SK-N-SH (cell line): Measurements from ENCODE around the gene NUMA1. TPM values are rescaled to one million over a fixed set of nuclear protein-coding genes. Genes with fewer than 3 reads are reported as not detected.

ENCODE experiments used
- CTCF ChIA-PET: fragments of 300-600, 350-600 bp; formaldehyde crosslinking; extraction: SDS; loops from one replicate; lab custom pipeline; 2021; lab: Yijun Ruan, JAX
- POLR2A ChIA-PET: fragments of 350-600 bp; sonication (Branson Sonifier 250); formaldehyde crosslinking; extraction: SDS; loops from one replicate; lab custom pipeline; 2020; ENCODE audit warnings: antibody characterized with exemption, inconsistent platforms; lab: Yijun Ruan, JAX
- DNase-seq: peaks from one replicate; pipeline ENCODE4 v3.0.0; 2012
- H2AFZ ChIP-seq: fragments of 200-600 bp; sonication (generic); 2 replicates; pipeline ENCODE4 v1.8.1; 2016; ENCODE audit warnings: antibody characterized with exemption, mild to moderate bottlenecking, low read depth
- H3F3A ChIP-seq: fragments of 200-600 bp; sonication (generic); replicated peaks from 2 replicates; pipeline ENCODE3; 2016; ENCODE audit warnings: antibody characterized with exemption, mild to moderate bottlenecking; ENCODE audit not compliant: insufficient read depth
- H3K27ac ChIP-seq, 2 experiments: fragments of 200-500 bp in 1 of 2; fragments of 200-600 bp in 1 of 2; sonication (Bioruptor generic) in 1 of 2; sonication (generic), shearing (Covaris generic) in 1 of 2; 2 replicates each; pipeline versions ENCODE4 v1.5.1 to v1.6.1; 2014 to 2016; ENCODE audit warnings: low read depth in 2 of 2, inconsistent platforms in 1 of 2, low read length in 1 of 2, mild to moderate bottlenecking in 1 of 2, mixed read lengths in 1 of 2
- H3K27me3 ChIP-seq: fragments of 200-600 bp; sonication (generic), shearing (Covaris generic); 2 replicates; pipeline ENCODE4 v1.6.1; 2016; ENCODE audit warnings: mixed run types; ENCODE audit not compliant: insufficient read depth
- H3K36me3 ChIP-seq, 2 experiments: fragments of 200-500 bp in 1 of 2; fragments of 200-600 bp in 1 of 2; sonication (Bioruptor generic) in 1 of 2; sonication (generic) in 1 of 2; replicated peaks in 1 of 2; 2 replicates each; pipeline versions ENCODE3 to v1.5.1; 2014 to 2016; ENCODE audit warnings: low read length in 1 of 2, mild to moderate bottlenecking in 1 of 2; ENCODE audit not compliant: insufficient read depth in 2 of 2, control insufficient read depth in 1 of 2
- H3K4me1 ChIP-seq, 2 experiments: fragments of 200-500 bp in 1 of 2; fragments of 200-600 bp in 1 of 2; sonication (Bioruptor generic) in 1 of 2; sonication (generic), shearing (Covaris generic) in 1 of 2; 2 replicates each; pipeline versions ENCODE4 v1.5.1 to v1.6.1; 2014 to 2016; ENCODE audit warnings: low read depth in 1 of 2, low read length in 1 of 2, mixed run types in 1 of 2; ENCODE audit not compliant: insufficient read depth in 2 of 2, control insufficient read depth in 1 of 2
- H3K4me2 ChIP-seq: fragments of 200-600 bp; sonication (generic), shearing (Covaris generic); 2 replicates; pipeline ENCODE4 v1.6.1; 2017; ENCODE audit warnings: mixed run types
- H3K4me3 ChIP-seq, 2 experiments: fragments of 200-500 bp in 1 of 2; fragments of 200-600 bp in 1 of 2; sonication (Bioruptor generic) in 1 of 2; sonication (generic), shearing (Covaris generic) in 1 of 2; 2 replicates each; pipeline versions ENCODE4 v1.5.1 to v1.8.1; 2014 to 2016; ENCODE audit warnings: low read depth in 2 of 2, inconsistent platforms in 1 of 2, low read length in 1 of 2, mild to moderate bottlenecking in 1 of 2, mixed read lengths in 1 of 2, moderate library complexity in 1 of 2
- H3K79me2 ChIP-seq: fragments of 200-600 bp; sonication (generic); 2 replicates; pipeline ENCODE4 v1.8.1; 2017; ENCODE audit warnings: mild to moderate bottlenecking; ENCODE audit not compliant: insufficient read depth
- H3K9ac ChIP-seq: fragments of 200-600 bp; sonication (generic); 2 replicates; pipeline ENCODE4 v1.6.1; 2017; ENCODE audit warnings: mixed run types
- H3K9me2 ChIP-seq: fragments of 200-600 bp; sonication (generic); 2 replicates; pipeline ENCODE4 v1.6.1; 2017; ENCODE audit warnings: mixed run types
- H3K9me3 ChIP-seq: fragments of 200-600 bp; sonication (generic); 2 replicates; pipeline ENCODE4 v1.6.1; 2017; ENCODE audit warnings: mixed run types, mild to moderate bottlenecking, moderate library complexity
- H4K20me1 ChIP-seq: fragments of 200-600 bp; sonication (generic); 2 replicates; pipeline ENCODE4 v1.6.1; 2017; ENCODE audit warnings: mild to moderate bottlenecking, mixed run types; ENCODE audit not compliant: insufficient read depth
- CHD2 ChIP-seq: fragments of 150-350 bp; IDR thresholded peaks from 2 replicates; pipeline ENCODE4 v1.6.1; 2018; ENCODE audit warnings: low read length; ENCODE audit not compliant: partially characterized antibody
- FOXM1 ChIP-seq: IDR thresholded peaks from 2 replicates; pipeline ENCODE4 v1.4.0; 2012; ENCODE audit warnings: low read depth, mild to moderate bottlenecking
- GABPA ChIP-seq: IDR thresholded peaks from 2 replicates; pipeline ENCODE4 v1.4.0; 2012; ENCODE audit warnings: low read depth, mild to moderate bottlenecking
- MXI1 ChIP-seq: IDR thresholded peaks from 2 replicates; pipeline ENCODE4 v1.6.1; 2012; ENCODE audit warnings: mild to moderate bottlenecking, low read depth, low read length, improper control_type of control experiment
- NFIC ChIP-seq: IDR thresholded peaks from 2 replicates; pipeline ENCODE4 v1.4.0; 2012; ENCODE audit warnings: borderline replicate concordance
- NRF1 ChIP-seq: IDR thresholded peaks from 2 replicates; pipeline ENCODE4 v1.6.1; 2012; ENCODE audit warnings: low read depth, mild to moderate bottlenecking, low read length
- POLR2AphosphoS5 ChIP-seq: IDR thresholded peaks from 2 replicates; pipeline ENCODE4 v1.6.1; 2012; ENCODE audit warnings: low read depth, low read length
- RCOR1 ChIP-seq: fragments of 150-350 bp; IDR thresholded peaks from 2 replicates; pipeline ENCODE4 v1.6.1; 2017; ENCODE audit warnings: antibody characterized with exemption, low read length
- SMC3 ChIP-seq: IDR thresholded peaks from 2 replicates; pipeline ENCODE4 v1.6.1; 2012; ENCODE audit warnings: low read depth, low read length, improper control_type of control experiment
- TAF1 ChIP-seq: IDR thresholded peaks from 2 replicates; pipeline ENCODE4 v1.6.1; 2012; ENCODE audit warnings: low read depth, mild to moderate bottlenecking, low read length, moderate library complexity, borderline replicate concordance
- TCF12 ChIP-seq: IDR thresholded peaks from 2 replicates; pipeline ENCODE4 v1.4.0; 2012
- TEAD4 ChIP-seq: IDR thresholded peaks from 2 replicates; pipeline ENCODE4 v1.4.0; 2012; ENCODE audit warnings: mild to moderate bottlenecking, borderline replicate concordance; ENCODE audit not compliant: insufficient read depth
- YY1 ChIP-seq: IDR thresholded peaks from 2 replicates; pipeline ENCODE4 v1.4.0; 2012; ENCODE audit warnings: low read depth, mild to moderate bottlenecking
- WGBS: methylation state at CpG from one replicate; pipeline ENCODE4 v1.1.6; 2017; ENCODE audit warnings: low lambda C conversion rate; 5-methylcytosine and 5-hydroxymethylcytosine counted together
- polyA plus RNA-seq, 3 experiments: library from polyadenylated mRNA; depleted of rRNA; stranded (reverse); fragments of >200 nt; gene quantifications; 2 replicates each; pipeline ENCODE4 v1.2.3, GENCODE V29; 2012
- TF ChIP-seq, protein P1 (sequence below): IDR thresholded peaks from 2 replicates; pipeline ENCODE4 v1.4.0; 2012; ENCODE audit warnings: low read depth, borderline replicate concordance
- TF ChIP-seq, protein P2 (sequence below): IDR thresholded peaks from 2 replicates; pipeline ENCODE4 v1.4.0; 2012; ENCODE audit warnings: low read depth
- TF ChIP-seq, protein P3 (sequence below): IDR thresholded peaks from 2 replicates; pipeline ENCODE4; 2012
- TF ChIP-seq, protein P4 (sequence below): fragments of 150-350 bp; IDR thresholded peaks from 2 replicates; pipeline ENCODE4 v1.6.1; 2017; ENCODE audit warnings: antibody characterized with exemption, low read length, low read depth, borderline replicate concordance
- TF ChIP-seq, protein P5 (sequence below): IDR thresholded peaks from 2 replicates; pipeline ENCODE4 v1.6.1; 2012; ENCODE audit warnings: mild to moderate bottlenecking, low read depth, low read length, moderate library complexity

Gene NUMA1
- polyA plus RNA-seq, 1 of the 3 experiments (the other 2 are of a cell fraction), result 111 TPM

DNA sequence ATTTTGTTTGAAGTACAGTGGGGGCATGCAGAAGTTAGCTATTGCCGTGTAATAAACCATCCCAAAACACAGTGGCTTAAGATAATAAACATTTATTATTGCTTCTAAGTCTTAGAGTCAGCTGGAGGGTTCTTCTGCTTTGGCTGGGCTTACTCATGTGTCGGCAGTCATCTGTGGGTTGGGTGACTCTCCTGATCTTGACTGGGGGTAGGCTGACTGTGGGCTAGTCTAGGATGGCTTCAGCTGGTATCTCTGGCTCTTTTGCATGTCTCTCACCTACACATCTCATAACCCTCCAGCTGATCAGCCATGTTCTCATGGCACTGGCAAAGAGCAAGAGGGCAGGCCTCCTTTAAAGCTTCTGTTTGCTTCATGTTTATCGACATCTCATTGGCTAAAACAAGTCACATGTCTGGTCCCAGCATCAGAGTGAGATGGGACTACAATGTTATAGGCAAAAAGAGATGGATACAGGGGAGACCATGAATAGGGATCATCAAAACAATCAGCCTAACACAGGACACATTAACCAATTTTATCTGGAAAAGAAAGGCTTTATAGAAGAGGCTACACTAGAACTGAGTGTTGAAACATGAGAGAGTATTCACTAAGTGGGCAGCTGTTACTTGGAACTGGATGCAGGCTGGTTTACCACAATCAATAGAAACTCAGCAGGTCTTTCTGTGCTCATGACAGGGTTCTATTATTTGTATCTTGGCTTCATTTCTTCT lies 5.4 kb upstream of the NUMA1 start:
- H3K4me3 ChIP-seq, result no peak overlapping the region
- no peak overlapping the region for H3K9ac ChIP-seq
- H3K27me3 ChIP-seq, result no peaks in the 10 kb centered on the region
- peaks cover 0 to 39% of the 10 kb centered on the region in 2 experiments; a peak in 3 of 4 replicates for H3K4me1 ChIP-seq
- peaks cover 3% of the 10 kb centered on the region for H3F3A ChIP-seq
- no peak for TF ChIP-seq NFIC
- TF ChIP-seq, protein P1, sequence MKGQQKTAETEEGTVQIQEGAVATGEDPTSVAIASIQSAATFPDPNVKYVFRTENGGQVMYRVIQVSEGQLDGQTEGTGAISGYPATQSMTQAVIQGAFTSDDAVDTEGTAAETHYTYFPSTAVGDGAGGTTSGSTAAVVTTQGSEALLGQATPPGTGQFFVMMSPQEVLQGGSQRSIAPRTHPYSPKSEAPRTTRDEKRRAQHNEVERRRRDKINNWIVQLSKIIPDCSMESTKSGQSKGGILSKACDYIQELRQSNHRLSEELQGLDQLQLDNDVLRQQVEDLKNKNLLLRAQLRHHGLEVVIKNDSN, result peak; percentile 50; the same call in 1 of the 2 replicates
- H3K4me2 ChIP-seq, result no peak overlapping the region
- no peak overlapping the region for H2AFZ ChIP-seq
- CTCF ChIA-PET, result interaction anchor here (0.8 to 7.8 kb wide), 11 partner anchors 10 to 348 kb away, joined by 3 to 99 read pairs (median 5); partner anchors contain the start of gene LAMTOR1
- H3K36me3 ChIP-seq, result peaks cover 9 to 35% of the 10 kb centered on the region in 2 experiments
- H3K9me2 ChIP-seq, result no peaks in the 10 kb centered on the region
- H3K9me3 ChIP-seq, result no peaks in the 10 kb centered on the region
- WGBS, result 94% methylated on average over 3 of the region's 3 CpGs
- POLR2A ChIA-PET, result interaction anchor here (0.8 to 2.3 kb wide), 4 partner anchors 10 to 158 kb away, joined by 5 to 7 read pairs (median 6); partner anchors contain the start of gene PHOX2A
- DNase-seq, result no peak
- no peaks in the 10 kb centered on the region for H4K20me1 ChIP-seq
- H3K79me2 ChIP-seq, result peaks cover 6% of the 10 kb centered on the region; the same call in 1 of the 2 replicates
- peak overlapping the region in 1 of 2 experiments; percentile 44; a peak in 2 of 4 replicates for H3K27ac ChIP-seq

DNA sequence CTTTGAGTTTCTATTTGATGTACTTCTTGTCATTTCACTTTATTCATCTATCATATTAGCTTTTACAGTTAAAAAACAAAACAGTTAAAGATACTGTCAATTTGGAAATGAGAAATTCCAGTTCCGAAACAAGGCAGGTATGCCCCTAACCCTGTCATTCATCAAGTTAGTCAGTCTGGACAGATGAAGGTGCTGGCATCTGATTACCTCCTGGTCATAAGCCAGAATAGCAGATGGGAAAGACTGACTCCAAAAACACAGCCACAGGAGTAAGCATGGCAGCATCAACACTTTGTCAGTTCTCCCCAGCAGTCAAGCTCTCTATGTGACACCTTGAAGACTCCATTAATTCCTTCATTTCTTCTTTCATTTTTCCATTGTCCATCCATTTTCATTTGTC lies 4.6 kb upstream of the NUMA1 start:
- H3K4me1 ChIP-seq, result peaks cover 0 to 38% of the 10 kb centered on the region in 2 experiments; a peak in 3 of 4 replicates
- WGBS, result 70% methylated on average over 1 of the region's 1 CpG
- no peaks in the 10 kb centered on the region for H4K20me1 ChIP-seq
- H3F3A ChIP-seq, result peaks cover 3% of the 10 kb centered on the region
- ChIA-PET POLR2A (interaction anchor here (1.0 to 2.3 kb wide), 4 partner anchors 44 to 159 kb away, joined by 4 to 7 read pairs (median 6); partner anchors contain the start of gene PHOX2A), CTCF (interaction anchor here (0.8 to 7.8 kb wide), 13 partner anchors 11 to 348 kb away, joined by 3 to 99 read pairs (median 5); partner anchors contain the start of gene LAMTOR1)
- H3K9me2 ChIP-seq, result no peaks in the 10 kb centered on the region
- H3K27ac ChIP-seq, result peak overlapping the region in 1 of 2 experiments; percentile 44; a peak in 2 of 4 replicates
- no peak overlapping the region for H3K4me2 ChIP-seq
- no peaks in the 10 kb centered on the region for H3K9me3 ChIP-seq
- peaks cover 2% of the 10 kb centered on the region; the same call in 1 of the 2 replicates for H3K79me2 ChIP-seq
- no peak overlapping the region for H2AFZ ChIP-seq
- peaks cover under 1 to 29% of the 10 kb centered on the region in 2 experiments for H3K36me3 ChIP-seq
- H3K4me3 ChIP-seq, result no peak overlapping the region
- no peak overlapping the region for H3K9ac ChIP-seq
- DNase-seq, result peak; percentile 22
- H3K27me3 ChIP-seq, result no peaks in the 10 kb centered on the region
- TF ChIP-seq, protein P2, sequence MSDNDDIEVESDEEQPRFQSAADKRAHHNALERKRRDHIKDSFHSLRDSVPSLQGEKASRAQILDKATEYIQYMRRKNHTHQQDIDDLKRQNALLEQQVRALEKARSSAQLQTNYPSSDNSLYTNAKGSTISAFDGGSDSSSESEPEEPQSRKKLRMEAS, result no peak
- TF ChIP-seq FOXM1, result no peak
- no peak for TF ChIP-seq SMC3
- TF ChIP-seq, protein P1, result no peak
- TF ChIP-seq, protein P3, sequence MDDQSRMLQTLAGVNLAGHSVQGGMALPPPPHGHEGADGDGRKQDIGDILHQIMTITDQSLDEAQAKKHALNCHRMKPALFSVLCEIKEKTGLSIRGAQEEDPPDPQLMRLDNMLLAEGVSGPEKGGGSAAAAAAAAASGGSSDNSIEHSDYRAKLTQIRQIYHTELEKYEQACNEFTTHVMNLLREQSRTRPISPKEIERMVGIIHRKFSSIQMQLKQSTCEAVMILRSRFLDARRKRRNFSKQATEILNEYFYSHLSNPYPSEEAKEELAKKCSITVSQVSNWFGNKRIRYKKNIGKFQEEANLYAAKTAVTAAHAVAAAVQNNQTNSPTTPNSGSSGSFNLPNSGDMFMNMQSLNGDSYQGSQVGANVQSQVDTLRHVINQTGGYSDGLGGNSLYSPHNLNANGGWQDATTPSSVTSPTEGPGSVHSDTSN, result peak; percentile 29; the same call in 1 of the 2 replicates
- TF ChIP-seq RCOR1, result peak; percentile 70; the same call in 1 of the 2 replicates
- TF ChIP-seq, protein P4, sequence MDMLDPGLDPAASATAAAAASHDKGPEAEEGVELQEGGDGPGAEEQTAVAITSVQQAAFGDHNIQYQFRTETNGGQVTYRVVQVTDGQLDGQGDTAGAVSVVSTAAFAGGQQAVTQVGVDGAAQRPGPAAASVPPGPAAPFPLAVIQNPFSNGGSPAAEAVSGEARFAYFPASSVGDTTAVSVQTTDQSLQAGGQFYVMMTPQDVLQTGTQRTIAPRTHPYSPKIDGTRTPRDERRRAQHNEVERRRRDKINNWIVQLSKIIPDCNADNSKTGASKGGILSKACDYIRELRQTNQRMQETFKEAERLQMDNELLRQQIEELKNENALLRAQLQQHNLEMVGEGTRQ, result no peak
- TF ChIP-seq YY1, result no peak
- TF ChIP-seq POLR2AphosphoS5, result no peak; the same call in 1 of the 2 replicates
- TF ChIP-seq TAF1, result no peak
- TF ChIP-seq CHD2, result peak; percentile 31
- peak; percentile 55 for TF ChIP-seq TCF12
- no peak for TF ChIP-seq TEAD4
- TF ChIP-seq, protein P5, sequence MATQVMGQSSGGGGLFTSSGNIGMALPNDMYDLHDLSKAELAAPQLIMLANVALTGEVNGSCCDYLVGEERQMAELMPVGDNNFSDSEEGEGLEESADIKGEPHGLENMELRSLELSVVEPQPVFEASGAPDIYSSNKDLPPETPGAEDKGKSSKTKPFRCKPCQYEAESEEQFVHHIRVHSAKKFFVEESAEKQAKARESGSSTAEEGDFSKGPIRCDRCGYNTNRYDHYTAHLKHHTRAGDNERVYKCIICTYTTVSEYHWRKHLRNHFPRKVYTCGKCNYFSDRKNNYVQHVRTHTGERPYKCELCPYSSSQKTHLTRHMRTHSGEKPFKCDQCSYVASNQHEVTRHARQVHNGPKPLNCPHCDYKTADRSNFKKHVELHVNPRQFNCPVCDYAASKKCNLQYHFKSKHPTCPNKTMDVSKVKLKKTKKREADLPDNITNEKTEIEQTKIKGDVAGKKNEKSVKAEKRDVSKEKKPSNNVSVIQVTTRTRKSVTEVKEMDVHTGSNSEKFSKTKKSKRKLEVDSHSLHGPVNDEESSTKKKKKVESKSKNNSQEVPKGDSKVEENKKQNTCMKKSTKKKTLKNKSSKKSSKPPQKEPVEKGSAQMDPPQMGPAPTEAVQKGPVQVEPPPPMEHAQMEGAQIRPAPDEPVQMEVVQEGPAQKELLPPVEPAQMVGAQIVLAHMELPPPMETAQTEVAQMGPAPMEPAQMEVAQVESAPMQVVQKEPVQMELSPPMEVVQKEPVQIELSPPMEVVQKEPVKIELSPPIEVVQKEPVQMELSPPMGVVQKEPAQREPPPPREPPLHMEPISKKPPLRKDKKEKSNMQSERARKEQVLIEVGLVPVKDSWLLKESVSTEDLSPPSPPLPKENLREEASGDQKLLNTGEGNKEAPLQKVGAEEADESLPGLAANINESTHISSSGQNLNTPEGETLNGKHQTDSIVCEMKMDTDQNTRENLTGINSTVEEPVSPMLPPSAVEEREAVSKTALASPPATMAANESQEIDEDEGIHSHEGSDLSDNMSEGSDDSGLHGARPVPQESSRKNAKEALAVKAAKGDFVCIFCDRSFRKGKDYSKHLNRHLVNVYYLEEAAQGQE, result no peak
- no peak for TF ChIP-seq NRF1
- peak; percentile 50; the same call in 1 of the 2 replicates for TF ChIP-seq MXI1
- no peak for TF ChIP-seq GABPA
